ENCODE data around the gene RBP4. TPM values are rescaled to one million over a fixed set of nuclear protein-coding genes. Genes with fewer than 3 reads are reported as not detected.
"Not testable (repeated sequence)": the region's sequence is repeated elsewhere in the genome, so short reads cannot be mapped to it uniquely, and the experiment has no call there.

Gene RBP4
- total and polyA plus RNA-seq, 9 of the 15 experiments (the other 6 are each of a cell fraction or from before 2014, with no cell fraction given), result 0.91 TPM; not detected in 8

- Histone ChIP-seq H3K4me1 (replicated peaks in 1 of 2; ENCODE audit: control insufficient read depth in 2 of 2, insufficient read depth in 2 of 2, low read length in 2 of 2) (no peaks in the 10 kb centered on the region), H3K27ac (ENCODE audit: extremely low read depth, low read depth, low read length) (no peak overlapping the region), H3K4me2 (ENCODE audit: insufficient read depth, low read length) (no peak overlapping the region), H3K9me1 (ENCODE audit: control insufficient read depth, insufficient read depth, low read length) (no peaks in the 10 kb centered on the region), H3K27me3 (ENCODE audit: control insufficient read depth in 2 of 2, insufficient read depth in 2 of 2, low read length in 2 of 2) (peaks cover 0 to 4% of the 10 kb centered on the region in 2 experiments; a peak in 2 of 5 replicates), H3K36me3 (ENCODE audit: control insufficient read depth, insufficient read depth, low read length) (no peaks in the 10 kb centered on the region), H2AFZ (ENCODE audit: low read depth, low read length) (no peak overlapping the region), H3K9ac (ENCODE audit: insufficient read depth in 1 of 2, low read depth in 2 of 2, low read length in 2 of 2) (no peak overlapping the region), H3K9me3 (replicated peaks; ENCODE audit: control insufficient read depth, insufficient read depth, low read depth, low read length) (no peaks in the 10 kb centered on the region), H3K79me2 (ENCODE audit: control insufficient read depth, insufficient read depth, low read length) (no peaks in the 10 kb centered on the region), H4K20me1 (replicated peaks; ENCODE audit: control insufficient read depth, insufficient read depth, low read length) (no peaks in the 10 kb centered on the region), H3K4me3 (no peak overlapping the region)
- POLR2A ChIA-PET, result no interaction called here
- CTCF ChIA-PET (ENCODE audit: low intra/inter-chr PET ratio), result interaction anchor here (0.6 kb wide), 1 partner anchor 253 kb away, joined by 3 read pairs; no protein-coding TSS in a partner anchor
- intact Hi-C loops (cut with micrococcal nuclease) (no loop called here), in situ Hi-C loops (cut with MboI) (no loop called here)
- DNase-seq (ENCODE audit: extremely low read depth in 1 of 4, low spot score in 3 of 4), result no peak
- TF ChIP-seq ARID2 (IDR thresholded peaks at IDR 0.05) (no peak), EGR1 (conservative IDR thresholded peaks at IDR 0.05) (0 out of 2 replicates have a peak, but pooled peaks have one; percentile 20)
- ATAC-seq, result no peak
- BruUV-seq (replicated peaks), result no TSS peak
- no peak for FAIRE-seq
Measured at GRCh38 chr10:93547522-93547921, 53.5 kb downstream of the RBP4 start.

- H2AFZ ChIP-seq (ENCODE audit: low read depth, low read length); H3K9ac ChIP-seq (ENCODE audit: insufficient read depth in 1 of 2, low read depth in 2 of 2, low read length in 2 of 2); H4K20me1 ChIP-seq (replicated peaks; ENCODE audit: control insufficient read depth, insufficient read depth, low read length); H3K27ac ChIP-seq (ENCODE audit: extremely low read depth, low read depth, low read length); H3K79me2 ChIP-seq (ENCODE audit: control insufficient read depth, insufficient read depth, low read length); DNase-seq (ENCODE audit: extremely low read depth in 1 of 4, low spot score in 3 of 4); FAIRE-seq; intact Hi-C loops (cut with micrococcal nuclease); H3K9me3 ChIP-seq (replicated peaks; ENCODE audit: control insufficient read depth, insufficient read depth, low read depth, low read length); H3K4me2 ChIP-seq (ENCODE audit: insufficient read depth, low read length); H3K9me1 ChIP-seq (ENCODE audit: control insufficient read depth, insufficient read depth, low read length); H3K36me3 ChIP-seq (ENCODE audit: control insufficient read depth, insufficient read depth, low read length); H3K4me1 ChIP-seq (replicated peaks in 1 of 2; ENCODE audit: control insufficient read depth in 2 of 2, insufficient read depth in 2 of 2, low read length in 2 of 2); CTCF ChIA-PET (ENCODE audit: low intra/inter-chr PET ratio); BruUV-seq (replicated peaks); ATAC-seq; H3K4me3 ChIP-seq; in situ Hi-C loops (cut with MboI); H3K27me3 ChIP-seq (ENCODE audit: control insufficient read depth in 2 of 2, insufficient read depth in 2 of 2, low read length in 2 of 2); POLR2A ChIA-PET: not testable (repeated sequence)
- 0% methylated on average over 5 of the region's 8 CpGs for WGBS (ENCODE audit: insufficient coverage, low coverage, missing lambda C conversion rate)
Measured at GRCh38 chr10:93546995-93547394, 54.0 kb downstream of the RBP4 start.
